Neural cell (in vitro differentiated cells): ENCODE data around the gene COMMD4.
"Not testable (repeated sequence)": the region's sequence is repeated elsewhere in the genome, so short reads cannot be mapped to it uniquely, and the experiment has no call there.

ENCODE experiments used
- CTCF ChIP-seq: fragments of 450-650 bp; IDR thresholded peaks from 2 replicates; pipeline ENCODE4 v1.5.1; 2014; ENCODE audit warnings: antibody characterized with exemption, mild to moderate bottlenecking, moderate library complexity; ENCODE audit not compliant: poor library complexity, severe bottlenecking
- EP300 ChIP-seq: fragments of 450-650 bp; conservative IDR thresholded peaks from 2 replicates; pipeline ENCODE4 v1.6.1; 2014; ENCODE audit warnings: antibody characterized with exemption, mild to moderate bottlenecking, moderate library complexity; ENCODE audit not compliant: poor library complexity, severe bottlenecking
- EZH2 ChIP-seq: fragments of 200-600, 300-800 bp; shearing (Covaris generic), sonication (generic); IDR thresholded peaks from 2 replicates; pipeline ENCODE4 v1.6.1; 2014; ENCODE audit warnings: antibody characterized with exemption, low read length, borderline replicate concordance, mild to moderate bottlenecking; ENCODE audit not compliant: insufficient read depth, poor library complexity, severe bottlenecking
- POLR2AphosphoS5 ChIP-seq: IDR thresholded peaks from 2 replicates; pipeline ENCODE4 v1.6.1; 2012
- RAD21 ChIP-seq: fragments of 450-650 bp; conservative IDR thresholded peaks from 2 replicates; pipeline ENCODE4 v1.6.1; 2014; ENCODE audit warnings: antibody characterized with exemption, mild to moderate bottlenecking, moderate library complexity
- REST ChIP-seq: IDR thresholded peaks from 2 replicates; pipeline ENCODE4 v1.6.1; 2012; ENCODE audit warnings: borderline replicate concordance
- SMC3 ChIP-seq: fragments of 450-650 bp; conservative IDR thresholded peaks from 2 replicates; pipeline ENCODE4 v1.6.1; 2014; ENCODE audit warnings: antibody characterized with exemption, mild to moderate bottlenecking, moderate library complexity; ENCODE audit not compliant: poor library complexity
- TAF1 ChIP-seq: IDR thresholded peaks from 2 replicates; pipeline ENCODE4 v1.6.1; 2012; ENCODE audit warnings: low read depth

- not testable (repeated sequence) for TF ChIP-seq EP300, SMC3, EZH2, CTCF, REST, POLR2AphosphoS5, RAD21, TAF1
These were observed 37.1 kb upstream of the COMMD4 start for GRCh38 chr15:75298541-75299310.
